DMS114 treated with DMSO at 0.1 percent for 48 hours (cell line): Measurements from ENCODE around the gene ALKBH8.
A peak's percentile ranks its signal among the peaks of the same experiment; 100 is the strongest.
"Not testable (repeated sequence)": the region's sequence is repeated elsewhere in the genome, so short reads cannot be mapped to it uniquely, and the experiment has no call there.

Experiments
- DNase-seq: peaks from one replicate; lab custom pipeline; 2025; ENCODE audit not compliant: unreplicated experiment; lab: John Stamatoyannopoulos, UW

Gene ALKBH8

GRCh38 chr11:107508201-107508857 lies 57.2 kb downstream of the ALKBH8 start:
- no peak for DNase-seq

- no peak for DNase-seq
Observed at GRCh38 chr11:107505647-107506225, 59.8 kb downstream of the ALKBH8 start.

DNA sequence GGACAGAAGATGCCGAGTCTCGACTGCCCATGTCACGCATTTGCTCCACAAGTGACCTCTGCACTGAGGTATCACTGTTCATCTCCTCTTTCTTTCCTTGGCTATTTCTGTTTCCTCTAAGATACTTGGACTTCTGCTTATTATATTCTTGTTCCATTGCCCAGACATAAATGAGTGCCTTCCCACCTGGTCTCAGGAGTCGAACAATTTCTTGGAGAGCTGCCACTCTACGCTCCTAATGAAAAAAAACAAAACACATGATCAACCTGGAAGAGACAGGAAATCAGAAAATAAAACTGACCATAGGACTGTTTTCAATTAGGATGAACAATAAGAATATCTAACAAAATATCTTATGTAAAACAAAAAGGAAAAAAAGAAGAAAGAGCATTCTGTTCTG lies 60.6 kb downstream of the ALKBH8 start:
- no peak for DNase-seq

DNA sequence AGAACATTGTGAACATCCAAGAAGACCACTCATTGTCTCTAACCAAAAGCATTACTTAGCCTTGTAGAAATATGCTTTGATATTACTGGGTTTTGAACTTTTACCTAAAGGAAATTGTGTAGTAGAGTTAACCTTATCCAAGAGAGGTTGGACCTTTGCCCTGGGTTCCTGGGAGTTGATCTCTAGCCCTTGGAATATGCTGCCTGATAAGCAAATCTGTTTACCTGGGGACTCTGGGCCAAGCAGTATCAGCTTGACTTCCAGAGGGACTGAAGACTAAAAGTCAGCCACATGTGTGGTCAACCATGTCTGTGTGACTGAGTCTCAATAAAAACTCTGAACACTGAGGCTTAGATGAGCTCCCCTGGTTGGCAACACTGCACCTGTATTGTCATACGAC lies 63.8 kb downstream of the ALKBH8 start:
- no peak for DNase-seq

DNA sequence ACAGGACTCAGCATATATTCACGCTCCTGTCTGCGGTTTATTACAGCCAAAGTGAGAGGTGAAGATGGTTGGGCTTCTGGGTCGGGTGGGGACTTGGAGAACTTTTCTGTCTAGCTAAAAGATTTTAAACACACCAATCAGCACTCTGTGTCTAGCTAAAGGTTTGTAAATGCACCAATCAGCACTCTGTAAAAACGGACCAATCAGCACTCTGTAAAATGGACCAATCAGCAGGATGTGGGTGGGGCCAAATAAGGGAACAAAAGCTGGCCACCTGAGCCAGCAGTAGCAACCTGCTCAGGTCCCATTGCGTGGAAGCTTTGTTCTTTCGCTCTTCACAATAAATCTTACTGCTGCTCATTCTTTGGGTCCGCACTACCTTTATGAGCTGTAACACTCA lies 68.2 kb downstream of the ALKBH8 start:
- not testable (repeated sequence) for DNase-seq

GRCh38 chr11:107496011-107496410 lies 69.5 kb downstream of the ALKBH8 start:
- no peak for DNase-seq

GRCh38 chr11:107494055-107494454 lies 71.5 kb downstream of the ALKBH8 start:
- no peak for DNase-seq

- no peak for DNase-seq
Observed at GRCh38 chr11:107493117-107493516, 72.4 kb downstream of the ALKBH8 start.

GRCh38 chr11:107490836-107491235 lies 74.7 kb downstream of the ALKBH8 start:
- no peak for DNase-seq

DNA sequence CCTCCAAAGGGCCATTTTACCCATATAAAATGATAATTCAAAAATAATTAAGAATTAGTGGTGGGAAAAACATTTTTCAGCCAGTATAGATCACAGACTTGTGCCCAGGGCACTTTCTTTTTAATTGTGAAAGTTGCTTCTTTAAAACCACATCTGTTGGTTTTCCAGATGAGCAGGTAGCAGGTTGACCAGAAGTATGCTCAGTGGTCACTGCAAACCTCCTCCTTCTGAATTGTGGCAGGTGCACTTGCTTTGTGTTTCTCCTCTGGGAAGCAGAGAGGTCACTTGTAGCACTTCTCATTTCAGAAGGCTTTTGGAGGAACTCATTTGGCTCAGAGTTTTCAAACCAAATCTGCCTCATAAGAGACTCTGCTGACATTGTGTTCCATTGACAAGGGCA lies 83.3 kb downstream of the ALKBH8 start:
- no peak for DNase-seq

DNA sequence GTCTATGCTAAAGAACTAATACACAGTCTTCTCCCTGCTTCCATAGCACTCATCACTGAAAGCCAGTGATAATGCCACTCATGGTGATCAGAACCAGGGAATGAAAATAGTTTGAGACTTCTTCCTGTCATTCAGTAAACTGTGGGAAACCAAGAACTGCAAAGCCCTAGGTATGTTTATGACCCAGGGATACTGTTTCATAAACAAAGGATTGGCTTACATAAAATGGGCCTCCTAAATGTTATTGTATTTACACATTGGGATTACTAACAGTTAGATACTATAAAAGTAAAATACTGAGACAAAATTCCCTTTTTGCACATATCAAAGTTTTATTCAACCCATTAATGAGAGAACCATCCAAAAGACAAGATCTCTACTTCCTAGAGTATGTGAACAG lies 86.6 kb downstream of the ALKBH8 start:
- DNase-seq, result no peak

DNA sequence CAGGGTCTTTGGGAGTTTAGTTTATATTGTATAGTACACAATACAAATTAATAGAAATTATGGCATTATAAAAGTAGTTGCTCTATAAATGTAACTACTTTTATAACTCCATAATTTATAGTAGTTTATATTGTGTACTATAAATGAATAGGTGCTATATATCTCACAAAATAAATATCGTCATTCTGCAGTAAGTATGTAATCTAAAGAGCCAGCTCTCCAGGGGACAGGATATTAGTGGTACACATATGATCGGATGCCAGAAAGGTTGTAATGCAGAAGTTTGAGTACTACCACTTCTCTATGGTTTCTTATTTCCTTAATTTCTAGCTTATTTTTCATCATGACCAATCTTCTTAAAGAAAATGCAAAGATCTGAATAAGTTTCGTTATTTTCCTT lies 87.7 kb downstream of the ALKBH8 start:
- no peak for DNase-seq

- no peak for DNase-seq
Observed at GRCh38 chr11:107473792-107474191, 91.7 kb downstream of the ALKBH8 start.

GRCh38 chr11:107472966-107473365 lies 92.6 kb downstream of the ALKBH8 start:
- no peak for DNase-seq

GRCh38 chr11:107468596-107468995 lies 96.9 kb downstream of the ALKBH8 start:
- DNase-seq, result no peak

DNA sequence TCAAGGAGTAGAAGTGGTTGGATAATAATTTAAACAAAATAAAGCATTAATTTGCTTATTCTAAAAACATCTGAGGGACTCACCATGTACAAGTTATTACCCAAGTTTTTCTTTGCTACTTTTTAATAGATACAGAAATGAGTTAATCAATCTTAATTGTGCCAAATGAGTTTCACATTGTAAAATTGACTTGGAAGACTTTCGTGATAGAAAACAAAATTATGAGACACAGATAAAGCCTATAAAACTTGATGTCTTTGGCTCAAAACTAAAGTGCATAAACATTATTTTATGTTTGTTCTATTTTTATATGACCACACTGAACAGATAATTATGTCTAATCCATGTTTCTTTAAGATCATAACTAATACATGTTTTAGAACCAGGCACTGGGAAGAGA lies 97.8 kb downstream of the ALKBH8 start:
- no peak for DNase-seq

GRCh38 chr11:107466275-107466866 lies 99.2 kb downstream of the ALKBH8 start:
- DNase-seq, result not testable (repeated sequence)

DNA sequence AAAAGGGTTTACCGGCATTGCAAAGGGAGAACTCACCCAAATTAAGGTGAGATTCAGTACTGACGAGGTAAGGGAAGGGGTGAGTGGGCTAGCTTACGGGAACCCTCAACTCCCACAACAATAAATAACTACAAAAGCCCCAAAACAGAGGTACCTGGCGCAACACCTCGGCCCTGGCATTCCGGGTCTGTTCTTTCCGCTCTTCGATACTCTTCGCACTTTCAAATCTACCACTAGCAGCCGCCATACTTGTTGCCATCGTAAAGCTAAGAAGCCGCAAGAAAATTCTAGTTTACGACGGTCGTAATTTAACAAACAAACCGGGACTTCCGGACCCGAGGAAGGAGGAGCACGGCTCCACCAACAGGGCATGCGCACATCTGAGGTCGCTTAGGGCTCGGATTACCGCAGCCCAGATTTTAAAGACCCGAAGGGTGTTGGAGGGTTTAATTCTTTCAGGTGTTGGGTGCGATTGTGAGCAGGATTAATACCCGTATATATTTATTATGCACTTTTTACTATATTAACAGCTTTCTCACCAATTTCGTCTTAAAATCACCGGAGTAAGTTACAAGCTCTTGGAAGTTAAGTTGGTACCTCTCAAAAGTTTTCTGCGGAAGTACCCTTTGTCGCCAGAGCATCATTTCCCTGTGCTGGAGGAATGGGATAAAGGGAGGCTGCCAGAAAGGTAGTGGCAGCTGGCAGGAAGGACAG lies 107.8 kb downstream of the ALKBH8 start, which contains the start of gene CWF19L2:
Gene CWF19L2 (minus strand): TSS at position 268 of the 714 bp plus-strand sequence. CDS start 9 bp downstream, at position 259.
- DNase-seq, result peak; percentile 87

- no peak for DNase-seq
Observed at GRCh38 chr11:107457205-107457557, 108.4 kb downstream of the ALKBH8 start.

GRCh38 chr11:107453594-107454286 lies 111.8 kb downstream of the ALKBH8 start:
- DNase-seq, result no peak
